ENCODE results near the gene PM20D2.

DNA sequence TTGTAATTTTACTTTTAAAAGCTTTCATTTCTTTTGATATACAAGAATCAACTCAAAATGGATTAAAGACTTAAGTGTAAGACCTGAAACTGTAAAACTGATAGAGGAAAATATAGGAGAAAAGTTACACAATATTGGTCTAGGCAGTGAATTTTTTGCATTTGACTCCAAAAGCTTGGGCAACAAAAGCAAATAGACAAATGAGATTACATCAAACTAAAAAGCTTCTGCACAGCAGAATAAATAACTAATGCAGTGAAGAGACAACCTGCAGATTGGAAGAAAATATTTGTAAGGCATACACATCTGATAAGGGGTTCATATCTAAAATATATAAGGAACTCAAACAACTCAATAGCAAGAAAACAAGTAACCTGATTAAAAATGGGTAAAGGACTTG lies 68.3 kb downstream of the PM20D2 start:
- TF ChIP-seq CTCF (IDR thresholded peaks at IDR 0.05; ENCODE audit: low read depth, low read length) (no peak), EZH2phosphoT487 (IDR thresholded peaks at IDR 0.05; ENCODE audit: low read depth) (no peak)
